Measurements from ENCODE around the gene TNNT3.

DNA sequence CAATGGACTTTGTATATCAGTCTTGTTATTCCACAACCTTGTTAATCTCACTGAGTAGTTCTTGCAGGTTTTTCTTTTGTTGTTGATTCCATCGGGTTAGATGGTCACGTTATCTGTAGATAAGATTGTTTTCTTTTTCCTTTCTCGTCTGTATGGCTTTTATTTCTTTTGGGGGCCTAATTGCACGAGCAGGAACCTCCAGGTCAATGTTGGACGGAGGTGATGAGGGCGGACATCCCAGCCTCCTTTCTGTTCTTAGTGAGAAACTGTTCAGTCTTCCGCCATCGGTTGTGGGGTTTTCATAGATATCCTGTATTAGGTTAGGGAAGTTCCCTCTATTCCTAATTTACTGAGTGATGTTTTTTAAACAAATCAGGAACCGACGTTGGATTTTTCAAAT lies 23.0 kb upstream of the TNNT3 start:
- TF ChIP-seq, protein P1, sequence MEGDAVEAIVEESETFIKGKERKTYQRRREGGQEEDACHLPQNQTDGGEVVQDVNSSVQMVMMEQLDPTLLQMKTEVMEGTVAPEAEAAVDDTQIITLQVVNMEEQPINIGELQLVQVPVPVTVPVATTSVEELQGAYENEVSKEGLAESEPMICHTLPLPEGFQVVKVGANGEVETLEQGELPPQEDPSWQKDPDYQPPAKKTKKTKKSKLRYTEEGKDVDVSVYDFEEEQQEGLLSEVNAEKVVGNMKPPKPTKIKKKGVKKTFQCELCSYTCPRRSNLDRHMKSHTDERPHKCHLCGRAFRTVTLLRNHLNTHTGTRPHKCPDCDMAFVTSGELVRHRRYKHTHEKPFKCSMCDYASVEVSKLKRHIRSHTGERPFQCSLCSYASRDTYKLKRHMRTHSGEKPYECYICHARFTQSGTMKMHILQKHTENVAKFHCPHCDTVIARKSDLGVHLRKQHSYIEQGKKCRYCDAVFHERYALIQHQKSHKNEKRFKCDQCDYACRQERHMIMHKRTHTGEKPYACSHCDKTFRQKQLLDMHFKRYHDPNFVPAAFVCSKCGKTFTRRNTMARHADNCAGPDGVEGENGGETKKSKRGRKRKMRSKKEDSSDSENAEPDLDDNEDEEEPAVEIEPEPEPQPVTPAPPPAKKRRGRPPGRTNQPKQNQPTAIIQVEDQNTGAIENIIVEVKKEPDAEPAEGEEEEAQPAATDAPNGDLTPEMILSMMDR (IDR thresholded peaks at IDR 0.05 in 8 of 11, conservative IDR thresholded peaks at IDR 0.05 in 3 of 11): no peak
- TF ChIP-seq POLR2A (IDR thresholded peaks at IDR 0.05) (no peak), POLR2AphosphoS5 (IDR thresholded peaks at IDR 0.05) (no peak)
